Metanephros (tissue), 2 donors: ENCODE measurements around the gene DDX55. TPM values are rescaled to one million over a fixed set of nuclear protein-coding genes. Genes with fewer than 3 reads are reported as not detected.

Experiments
- small RNA-seq: library from RNA; depleted of rRNA; stranded (forward); fragments of <200 nt; gene quantifications from one replicate; pipeline ENCODE3, GENCODE V24; 2014; ENCODE audit warnings: low replicate concordance
- total RNA-seq: library from RNA; depleted of rRNA; stranded (reverse); fragments of >200 nt; gene quantifications from one replicate; pipeline ENCODE4 v1.2.3, GENCODE V29; 2014

The DDX55 gene, protein sequence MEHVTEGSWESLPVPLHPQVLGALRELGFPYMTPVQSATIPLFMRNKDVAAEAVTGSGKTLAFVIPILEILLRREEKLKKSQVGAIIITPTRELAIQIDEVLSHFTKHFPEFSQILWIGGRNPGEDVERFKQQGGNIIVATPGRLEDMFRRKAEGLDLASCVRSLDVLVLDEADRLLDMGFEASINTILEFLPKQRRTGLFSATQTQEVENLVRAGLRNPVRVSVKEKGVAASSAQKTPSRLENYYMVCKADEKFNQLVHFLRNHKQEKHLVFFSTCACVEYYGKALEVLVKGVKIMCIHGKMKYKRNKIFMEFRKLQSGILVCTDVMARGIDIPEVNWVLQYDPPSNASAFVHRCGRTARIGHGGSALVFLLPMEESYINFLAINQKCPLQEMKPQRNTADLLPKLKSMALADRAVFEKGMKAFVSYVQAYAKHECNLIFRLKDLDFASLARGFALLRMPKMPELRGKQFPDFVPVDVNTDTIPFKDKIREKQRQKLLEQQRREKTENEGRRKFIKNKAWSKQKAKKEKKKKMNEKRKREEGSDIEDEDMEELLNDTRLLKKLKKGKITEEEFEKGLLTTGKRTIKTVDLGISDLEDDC
- 17.2 TPM for total RNA-seq

DNA sequence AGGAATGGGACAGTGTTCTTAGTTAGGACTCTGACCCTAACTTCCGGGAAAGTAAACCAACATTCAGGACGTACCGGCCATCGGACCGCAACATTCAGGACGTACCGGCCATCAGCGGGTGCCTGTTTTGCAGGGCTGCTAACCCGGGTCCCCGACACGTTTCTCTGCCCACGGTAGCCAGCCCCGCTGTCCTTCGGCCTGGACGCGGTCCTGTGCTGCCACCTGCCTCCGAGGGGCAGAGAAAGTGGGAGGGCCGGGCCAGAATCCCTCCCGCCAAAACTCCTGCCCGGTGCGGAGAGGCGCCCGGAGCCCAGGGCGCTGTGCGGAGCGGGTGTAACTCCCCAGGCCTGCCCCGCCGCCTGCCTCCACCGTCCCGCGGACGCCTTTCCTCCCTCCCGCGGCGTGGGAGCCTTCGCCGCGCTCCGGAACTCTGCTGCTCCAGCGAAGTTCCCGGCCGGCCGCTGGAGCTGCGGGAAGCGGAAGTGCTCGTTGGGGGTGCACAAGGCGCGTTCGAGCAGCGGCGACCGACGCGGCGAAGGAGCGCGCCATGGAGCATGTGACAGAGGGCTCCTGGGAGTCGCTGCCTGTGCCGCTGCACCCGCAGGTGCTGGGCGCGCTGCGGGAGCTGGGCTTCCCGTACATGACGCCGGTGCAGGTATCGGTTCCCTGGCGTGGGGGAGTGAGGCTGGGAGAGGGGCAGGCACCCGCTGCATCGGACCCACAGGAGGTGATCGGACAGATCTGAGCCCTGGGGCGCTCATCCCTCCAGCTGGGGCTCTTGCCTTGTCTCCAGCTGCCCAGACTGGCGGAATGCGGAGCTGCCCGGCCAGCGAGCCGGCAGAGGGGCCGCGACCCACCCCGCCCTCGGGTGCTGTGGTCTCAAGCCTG lies at the start of gene DDX55:
DDX55 (plus strand) TSS at position 498 of the 888 bp plus-strand sequence; CDS start at position 548, 50 bp downstream.

DNA sequence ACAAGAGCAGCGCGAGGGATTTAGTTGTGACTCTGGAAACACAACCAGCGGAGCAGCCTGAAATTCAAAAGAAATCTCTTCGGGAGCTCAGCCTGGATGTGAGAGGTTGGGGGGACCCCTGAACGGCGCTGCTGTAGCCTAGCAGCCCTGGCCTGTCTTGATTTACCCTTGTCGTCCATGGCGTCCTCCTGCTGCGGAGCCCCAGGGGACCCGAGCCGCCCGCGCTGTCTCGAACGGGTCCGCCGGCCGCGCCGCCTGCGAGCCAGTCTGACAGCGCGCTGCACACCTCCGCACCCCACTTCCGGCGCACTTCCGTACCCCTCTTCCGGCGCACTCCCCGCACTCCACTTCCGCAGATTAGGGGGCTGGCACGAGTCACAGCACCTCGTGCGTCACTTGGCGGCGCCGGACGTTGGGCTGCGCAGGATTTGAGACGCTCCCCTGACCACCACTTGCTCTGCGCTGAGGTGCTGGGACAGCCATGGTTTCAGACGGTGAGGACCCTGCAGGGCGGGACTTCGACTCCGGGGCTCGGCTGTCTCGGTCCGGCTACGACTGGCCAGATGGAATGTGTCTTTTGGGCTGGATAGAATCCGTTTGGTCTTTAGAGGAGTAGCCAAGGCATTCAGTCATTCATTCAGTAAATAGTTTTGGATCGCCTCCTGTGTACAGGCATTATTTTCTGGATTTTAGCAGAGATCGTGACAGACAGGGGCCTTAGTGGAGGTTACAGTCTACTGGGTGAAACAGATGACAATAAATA lies 31.7 kb downstream of the DDX55 start, which contains the start of the genes EIF2B1 and GTF2H3:
EIF2B1 (minus strand) TSS at position 308 of the 763 bp plus-strand sequence; CDS start at position 179, 129 bp downstream.
GTF2H3 (plus strand) TSS at position 451 of the 763 bp plus-strand sequence; CDS start at position 482, 31 bp downstream.

Small RNAs within 50 kb of the gene (small RNA-seq; reads per million reads assigned to genes)
- gene SNORA9B, result 0.25 reads per million, percentile 18 among the genes with 10 or more reads in this experiment

Other genes with a start within 250 kb of the DDX55 start
- 18.9 TPM for gene SBNO1, start 237.3 kb upstream of the DDX55 start, total RNA-seq
- gene KMT5A, start 218.0 kb upstream of the DDX55 start, total RNA-seq, result 31.5 TPM
- gene RILPL2, start 165.4 kb upstream of the DDX55 start, total RNA-seq, result 4.4 TPM
- gene SNRNP35, start 144.0 kb upstream of the DDX55 start, total RNA-seq, result 22.5 TPM
- 13.3 TPM for gene RILPL1, start 68.4 kb upstream of the DDX55 start, total RNA-seq
- 142 TPM for gene TMED2, start 17.5 kb upstream of the DDX55 start, total RNA-seq
- 46.5 TPM for gene EIF2B1, start 31.6 kb downstream of the DDX55 start, total RNA-seq
- 22.0 TPM for gene GTF2H3, start 31.7 kb downstream of the DDX55 start, total RNA-seq
- gene TCTN2, start 69.0 kb downstream of the DDX55 start, total RNA-seq, result 19.6 TPM
- gene ATP6V0A2, start 110.3 kb downstream of the DDX55 start, total RNA-seq, result 15.6 TPM
- gene DNAH10, start 160.2 kb downstream of the DDX55 start, total RNA-seq, result 1.3 TPM